Caki2 (cell line): ENCODE data around the gene NAA16. TPM values are rescaled to one million over a fixed set of nuclear protein-coding genes. Genes with fewer than 3 reads are reported as not detected.
"Not testable (repeated sequence)": the region's sequence is repeated elsewhere in the genome, so short reads cannot be mapped to it uniquely, and the experiment has no call there.

Experiments used
- DNase-seq: peaks from one replicate; pipeline ENCODE4 v3.0.0-alpha.2; 2015; ENCODE audit warnings: low read depth
- in situ Hi-C: cut with HindIII; loops from 2 replicates; pipeline ENCODE4 v1.10.0; 2016; ENCODE audit warnings: low sequenced_read_pairs, low pct_unique_long_range_greater_than_20kb, mixed read lengths
- total RNA-seq: library from RNA; depleted of rRNA; stranded (reverse); fragments of >200 nt; shearing (Covaris generic); gene quantifications from 2 replicates; pipeline ENCODE4 v1.2.3, GENCODE V29; 2014; ENCODE audit warnings: low replicate concordance; rRNA removed

NAA16 gene
- total RNA-seq, 1 experiment from 2014 or later: 3.9 TPM

GRCh38 chr13:41420146-41420545 lies 109.1 kb downstream of the NAA16 start:
- no peak for DNase-seq
- in situ Hi-C loops: no loop called here

GRCh38 chr13:41421330-41421729 lies 110.3 kb downstream of the NAA16 start:
- in situ Hi-C loops, DNase-seq: not testable (repeated sequence)

GRCh38 chr13:41421983-41422382 lies 110.9 kb downstream of the NAA16 start:
- DNase-seq, in situ Hi-C loops: not testable (repeated sequence)

GRCh38 chr13:41423259-41423658 lies 112.2 kb downstream of the NAA16 start:
- in situ Hi-C loops, DNase-seq: not testable (repeated sequence)

- DNase-seq, in situ Hi-C loops: not testable (repeated sequence)
Observed at GRCh38 chr13:41424675-41425074, 113.6 kb downstream of the NAA16 start.

GRCh38 chr13:41426047-41426446 lies 115.0 kb downstream of the NAA16 start:
- no peak for DNase-seq
- in situ Hi-C loops: no loop called here

Other genes starting within 250 kb of the NAA16 start
- gene WBP4, start 249.8 kb upstream of the NAA16 start, total RNA-seq: 3.5 and 6.9 TPM in 2 replicates
- 2.5 and 3.5 TPM in 2 replicates for gene KBTBD6, start 178.5 kb upstream of the NAA16 start, total RNA-seq
- gene KBTBD7, start 116.7 kb upstream of the NAA16 start, total RNA-seq: 1.5 and 2.0 TPM in 2 replicates
- gene MTRF1, start 47.7 kb upstream of the NAA16 start, total RNA-seq: 4.3 and 11.6 TPM in 2 replicates
- 2.5 and 10.1 TPM in 2 replicates for gene RGCC, start 146.3 kb downstream of the NAA16 start, total RNA-seq